Measurements from ENCODE around the gene TMEM161B. TPM values are rescaled to one million over a fixed set of nuclear protein-coding genes. Genes with fewer than 3 reads are reported as not detected.
A peak's percentile ranks its signal among the peaks of the same experiment; 100 is the strongest.
"Not testable (repeated sequence)": the region's sequence is repeated elsewhere in the genome, so short reads cannot be mapped to it uniquely, and the experiment has no call there.

Gene TMEM161B
- polyA plus RNA-seq (ENCODE audit: insufficient read depth in 1 of 5, insufficient read length in 5 of 5, low replicate concordance in 1 of 5) = 10 to 100 TPM; 19.8 to 36.7 (median 34.6) TPM
- long read RNA-seq, donor 1, partial matches to known transcripts = 17 of 23 reads
- long read RNA-seq, donor 1, other reads (novel, unspliced or antisense) = 0 of 23 reads
- long read RNA-seq, donor 2, partial matches to known transcripts = 0 of 3 reads
- long read RNA-seq, donor 2, other reads (novel, unspliced or antisense) = 0 of 3 reads
- long read RNA-seq, donor 3, transcript TMEM161B-214 (2 exons, 922 nt) = major isoform, 5 of 16 reads
- long read RNA-seq, donor 3, partial matches to known transcripts = 9 of 16 reads
- long read RNA-seq, donor 3, other reads (novel, unspliced or antisense) = 0 of 16 reads
- long read RNA-seq, donor 4, partial matches to known transcripts = 0 of 2 reads
- long read RNA-seq, donor 4, other reads (novel, unspliced or antisense) = 0 of 2 reads
- long read RNA-seq, donor 5, partial matches to known transcripts = 8 of 10 reads
- long read RNA-seq, donor 5, other reads (novel, unspliced or antisense) = 0 of 10 reads
- long read RNA-seq, donor 6, partial matches to known transcripts = 0 of 4 reads
- long read RNA-seq, donor 6, other reads (novel, unspliced or antisense) = 0 of 4 reads
- long read RNA-seq, donor 7, partial matches to known transcripts = 0 of 4 reads
- long read RNA-seq, donor 7, other reads (novel, unspliced or antisense) = 0 of 4 reads
- long read RNA-seq, donor 8, partial matches to known transcripts = 0 of 2 reads
- long read RNA-seq, donor 8, other reads (novel, unspliced or antisense) = 0 of 2 reads

- DNase-seq = peak; percentile 83 to 85
Measured at GRCh38 chr5:88268385-88269184, at the start of gene TMEM161B. Gene TMEM161B, minus strand, starts transcription at chr5:88268845. Its CDS starts 122 bp downstream, at chr5:88268723.

GRCh38 chr5:88304356-88304755 lies 35.7 kb upstream of the TMEM161B start:
- no peak for DNase-seq

GRCh38 chr5:88298425-88298824 lies 29.8 kb upstream of the TMEM161B start:
- no peak for DNase-seq

- no peak for DNase-seq
Measured at GRCh38 chr5:88290801-88291200, 22.2 kb upstream of the TMEM161B start.

- no peak for DNase-seq
Measured at GRCh38 chr5:88288528-88289197, 20.0 kb upstream of the TMEM161B start.

GRCh38 chr5:88287846-88288527 lies 19.3 kb upstream of the TMEM161B start:
- DNase-seq = no peak

GRCh38 chr5:88287302-88287701 lies 18.7 kb upstream of the TMEM161B start:
- DNase-seq = no peak

- DNase-seq = no peak
Measured at GRCh38 chr5:88283690-88284089, 15.0 kb upstream of the TMEM161B start.

- DNase-seq = no peak
Measured at GRCh38 chr5:88281322-88281721, 12.7 kb upstream of the TMEM161B start.

GRCh38 chr5:88279584-88279983 lies 10.9 kb upstream of the TMEM161B start:
- no peak for DNase-seq

GRCh38 chr5:88276378-88276777 lies 7.7 kb upstream of the TMEM161B start:
- DNase-seq = no peak

- DNase-seq = no peak
Measured at GRCh38 chr5:88275581-88275980, 6.9 kb upstream of the TMEM161B start.

- no peak for DNase-seq
Measured at GRCh38 chr5:88269222-88269771, 652 bp upstream of the TMEM161B start.

- not testable (repeated sequence) for DNase-seq
Measured at GRCh38 chr5:88264565-88264964, 4.1 kb downstream of the TMEM161B start.

GRCh38 chr5:88263349-88263748 lies 5.3 kb downstream of the TMEM161B start:
- no peak for DNase-seq

- no peak for DNase-seq
Measured at GRCh38 chr5:88262116-88262515, 6.5 kb downstream of the TMEM161B start.

GRCh38 chr5:88258636-88259035 lies 10.0 kb downstream of the TMEM161B start:
- no peak for DNase-seq

- no peak for DNase-seq
Measured at GRCh38 chr5:88256872-88257271, 11.8 kb downstream of the TMEM161B start.

GRCh38 chr5:88256037-88256436 lies 12.6 kb downstream of the TMEM161B start:
- DNase-seq = no peak

- no peak for DNase-seq
Measured at GRCh38 chr5:88254320-88254719, 14.3 kb downstream of the TMEM161B start.
